ENCODE measurements around the gene CDH22.

Gene CDH22

GRCh38 chr20:46127396-46128010, 180.8 kb downstream of the CDH22 start:
- no peak for DNase-seq (ENCODE audit: low read depth in 1 of 2, low spot score in 1 of 2)

DNA sequence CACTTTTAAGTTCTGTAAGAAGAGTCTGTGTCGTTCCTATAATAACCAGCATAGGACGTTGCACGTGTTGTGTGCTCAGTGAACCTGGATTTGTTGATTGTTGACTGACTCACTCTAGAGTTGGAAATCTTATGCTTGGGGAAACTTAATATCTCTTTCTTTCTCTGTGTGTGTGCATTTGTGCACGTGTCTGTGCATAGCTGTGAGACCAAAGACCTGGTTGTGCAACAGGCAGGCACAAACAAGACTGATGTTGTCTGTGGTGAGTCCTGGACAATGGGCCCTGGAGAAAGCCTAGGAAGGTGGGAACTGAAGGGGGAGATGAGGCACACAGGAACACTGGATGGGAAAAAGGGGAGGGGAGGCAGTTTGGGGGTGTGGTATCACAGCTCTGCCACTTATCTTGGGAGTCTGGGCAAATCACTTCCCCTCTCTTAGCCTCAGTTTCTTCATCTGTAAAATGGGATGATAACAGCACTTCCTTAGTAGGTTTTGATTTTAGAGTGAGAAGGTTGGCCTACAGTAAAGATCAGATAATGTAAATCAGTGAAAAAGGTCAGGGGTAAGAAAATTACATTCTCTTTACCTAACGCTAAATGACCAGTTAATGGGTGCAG, 181.8 kb downstream of the CDH22 start:
- DNase-seq (ENCODE audit: low read depth in 1 of 2, low spot score in 1 of 2), result no peak

All from activated CD4-positive, alpha-beta T cell treated with anti-CD3 and anti-CD28 coated beads, Interleukin-2, amount 50 U/mL, for 24 hours (primary cell).